GM12873 (cell line): ENCODE results near the gene LGALS12.

Experiments used
- TF ChIP-seq, protein P1 (sequence below): IDR thresholded peaks from 2 replicates; pipeline ENCODE4 v1.5.1; 2012; ENCODE audit warnings: low read depth, mild to moderate bottlenecking, moderate library complexity, low read length, control low read depth; ENCODE audit not compliant: insufficient read depth; ENCODE audit errors: missing control alignments

Gene LGALS12

GRCh38 chr11:63504054-63504453 lies 1.8 kb upstream of the LGALS12 start:
- TF ChIP-seq, protein P1, sequence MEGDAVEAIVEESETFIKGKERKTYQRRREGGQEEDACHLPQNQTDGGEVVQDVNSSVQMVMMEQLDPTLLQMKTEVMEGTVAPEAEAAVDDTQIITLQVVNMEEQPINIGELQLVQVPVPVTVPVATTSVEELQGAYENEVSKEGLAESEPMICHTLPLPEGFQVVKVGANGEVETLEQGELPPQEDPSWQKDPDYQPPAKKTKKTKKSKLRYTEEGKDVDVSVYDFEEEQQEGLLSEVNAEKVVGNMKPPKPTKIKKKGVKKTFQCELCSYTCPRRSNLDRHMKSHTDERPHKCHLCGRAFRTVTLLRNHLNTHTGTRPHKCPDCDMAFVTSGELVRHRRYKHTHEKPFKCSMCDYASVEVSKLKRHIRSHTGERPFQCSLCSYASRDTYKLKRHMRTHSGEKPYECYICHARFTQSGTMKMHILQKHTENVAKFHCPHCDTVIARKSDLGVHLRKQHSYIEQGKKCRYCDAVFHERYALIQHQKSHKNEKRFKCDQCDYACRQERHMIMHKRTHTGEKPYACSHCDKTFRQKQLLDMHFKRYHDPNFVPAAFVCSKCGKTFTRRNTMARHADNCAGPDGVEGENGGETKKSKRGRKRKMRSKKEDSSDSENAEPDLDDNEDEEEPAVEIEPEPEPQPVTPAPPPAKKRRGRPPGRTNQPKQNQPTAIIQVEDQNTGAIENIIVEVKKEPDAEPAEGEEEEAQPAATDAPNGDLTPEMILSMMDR, result no peak

DNA sequence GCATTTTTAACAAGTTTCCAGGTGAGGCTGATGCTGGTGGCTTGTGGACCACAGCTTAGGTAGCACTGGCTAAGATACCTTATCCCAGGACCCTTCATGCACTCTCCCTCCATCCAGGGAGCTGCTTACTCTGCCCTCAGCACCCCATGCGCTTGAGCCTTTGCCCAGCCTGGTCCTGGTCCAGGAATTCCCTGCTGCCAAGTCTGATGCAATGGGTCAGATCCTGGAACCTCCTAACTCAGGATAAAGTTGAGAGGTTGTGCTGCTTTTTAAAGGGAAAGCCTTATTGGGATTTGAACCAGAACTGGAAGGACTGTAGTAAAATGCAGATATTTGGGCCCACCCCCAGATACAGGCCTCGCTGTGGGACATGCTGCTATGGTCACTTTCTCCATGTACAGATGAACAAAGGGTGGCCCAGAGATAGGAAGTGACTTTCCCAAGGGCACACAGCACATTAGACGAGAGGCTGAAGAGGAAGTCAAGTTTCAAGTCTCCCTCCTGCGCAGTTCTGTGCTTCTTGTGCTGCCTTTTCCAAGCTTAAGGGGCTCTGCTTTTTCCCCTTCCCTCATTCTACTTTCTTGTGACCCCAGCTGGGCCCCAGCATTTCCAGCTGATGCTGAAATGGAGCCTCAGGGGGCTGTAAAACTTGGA lies 824 bp upstream of the LGALS12 start:
- TF ChIP-seq, protein P1, result no peak

GRCh38 chr11:63506876-63507275 lies 992 bp downstream of the LGALS12 start:
- TF ChIP-seq, protein P1, result no peak

DNA sequence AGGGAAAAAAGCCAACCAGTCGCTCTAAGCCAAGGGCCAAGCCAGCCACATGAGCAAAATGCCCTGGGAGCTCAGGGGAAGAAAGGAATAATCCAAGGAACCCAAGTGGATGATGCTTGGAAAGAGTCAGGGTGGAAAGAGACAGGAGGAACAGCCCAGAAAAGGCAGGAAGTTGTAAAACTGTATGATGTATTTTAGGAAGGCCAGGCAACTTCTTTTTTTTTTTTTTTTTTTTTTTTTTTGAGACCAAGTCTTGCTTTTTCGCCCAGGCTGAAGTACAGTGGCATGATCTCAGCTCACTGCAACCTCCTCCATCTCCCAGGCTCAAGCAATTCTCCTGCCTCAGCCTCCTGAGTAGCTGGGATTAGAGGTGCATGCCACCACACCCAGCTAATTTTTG lies 1.6 kb downstream of the LGALS12 start:
- TF ChIP-seq, protein P1, result no peak

GRCh38 chr11:63508009-63508408 lies 2.1 kb downstream of the LGALS12 start:
- TF ChIP-seq, protein P1, result peak; percentile 55

DNA sequence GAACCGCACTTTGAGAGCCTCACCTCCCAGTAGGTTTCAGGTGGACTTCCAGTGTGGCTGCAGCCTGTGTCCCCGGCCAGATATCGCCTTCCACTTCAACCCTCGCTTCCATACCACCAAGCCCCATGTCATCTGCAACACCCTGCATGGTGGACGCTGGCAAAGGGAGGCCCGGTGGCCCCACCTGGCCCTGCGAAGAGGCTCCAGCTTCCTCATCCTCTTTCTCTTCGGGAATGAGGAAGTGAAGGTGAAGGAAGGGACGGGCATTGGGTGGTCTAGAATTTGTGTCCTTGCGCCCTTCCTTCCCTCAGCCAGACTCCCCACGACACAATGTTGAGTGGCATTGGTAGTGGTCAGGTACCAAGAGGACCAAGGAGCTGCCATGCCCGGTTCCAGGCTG lies 2.9 kb downstream of the LGALS12 start:
- TF ChIP-seq, protein P1, result no peak

DNA sequence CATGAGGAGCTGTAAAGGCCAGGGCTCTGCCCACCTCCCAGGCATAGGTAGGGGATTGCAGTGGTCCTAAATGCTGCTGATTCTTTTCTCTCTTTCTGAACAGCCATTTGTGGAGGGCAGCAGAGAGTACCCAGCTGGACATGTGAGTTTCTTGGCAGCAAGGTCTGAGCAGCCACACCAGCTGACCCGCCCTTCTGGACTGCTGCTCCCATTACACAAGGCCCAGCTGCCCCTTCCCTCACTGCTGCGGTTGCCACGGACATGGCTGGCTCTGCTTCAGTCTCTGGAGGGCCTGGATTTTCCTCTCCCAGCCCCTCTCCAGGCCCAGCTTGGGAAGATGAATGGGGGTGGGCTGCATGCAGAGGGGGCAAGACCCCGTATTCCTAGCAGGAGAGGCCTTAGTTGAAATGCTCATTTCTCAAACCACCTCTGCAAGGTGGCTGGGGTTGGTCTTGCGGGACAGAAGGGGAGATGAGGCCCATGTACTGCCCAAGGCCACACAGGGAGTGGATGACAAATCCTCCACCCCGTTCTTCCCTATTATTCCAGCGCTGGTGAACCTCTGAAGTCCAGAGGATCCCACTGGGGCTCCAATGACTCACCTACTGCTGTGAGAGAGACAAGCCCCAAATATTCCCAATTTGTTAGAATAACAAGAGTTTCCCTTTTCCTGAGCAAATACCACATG lies 4.6 kb downstream of the LGALS12 start:
- TF ChIP-seq, protein P1, result no peak
